NCI-H526 treated with DMSO at 0.1 percent for 48 hours (cell line): ENCODE data around the gene PPID.
"Not testable (repeated sequence)": the region's sequence is repeated elsewhere in the genome, so short reads cannot be mapped to it uniquely, and the experiment has no call there.

Experiments
- DNase-seq: peaks from one replicate; lab custom pipeline; 2025; lab: John Stamatoyannopoulos, UW

The PPID gene

DNA sequence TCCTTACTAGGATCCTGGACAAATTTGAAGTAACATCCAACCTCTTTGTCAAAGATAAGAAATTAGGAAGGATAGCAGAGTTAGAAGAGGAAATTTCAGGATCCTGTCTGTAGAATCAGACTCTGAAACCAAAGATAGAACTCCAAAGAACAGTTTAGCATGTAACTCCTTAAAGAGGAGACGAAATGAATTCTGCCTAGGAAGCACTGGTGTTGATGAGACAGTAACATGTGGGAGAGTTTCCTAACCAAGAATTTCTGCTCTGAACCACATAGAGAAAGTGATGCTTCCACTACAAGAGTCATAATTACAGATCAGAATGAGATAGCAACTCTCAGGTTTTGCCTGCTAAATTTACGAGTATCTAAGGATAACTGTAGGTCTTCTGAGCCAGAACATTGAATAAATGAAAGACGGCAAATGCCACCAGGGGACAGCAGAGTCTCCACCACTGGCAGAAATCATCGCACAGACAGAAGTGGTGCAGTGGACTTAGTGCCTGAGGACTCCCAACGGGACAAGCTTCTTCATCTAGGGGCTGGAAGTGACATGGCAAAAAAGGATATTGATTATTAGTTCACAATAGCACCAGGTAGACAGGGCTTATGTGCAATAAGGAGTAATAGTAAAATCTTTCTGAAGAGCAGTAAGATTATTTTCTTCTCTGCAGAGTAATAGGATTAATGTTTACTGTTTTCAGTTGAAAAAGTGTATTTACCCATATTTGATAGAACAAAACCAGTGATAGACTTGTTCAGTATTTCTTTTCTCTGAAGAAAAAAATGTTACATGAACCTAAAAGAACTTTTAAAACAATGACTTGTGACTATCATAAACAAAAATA, 6.7 kb upstream of the PPID start:
- peak; percentile 19 for DNase-seq

DNA sequence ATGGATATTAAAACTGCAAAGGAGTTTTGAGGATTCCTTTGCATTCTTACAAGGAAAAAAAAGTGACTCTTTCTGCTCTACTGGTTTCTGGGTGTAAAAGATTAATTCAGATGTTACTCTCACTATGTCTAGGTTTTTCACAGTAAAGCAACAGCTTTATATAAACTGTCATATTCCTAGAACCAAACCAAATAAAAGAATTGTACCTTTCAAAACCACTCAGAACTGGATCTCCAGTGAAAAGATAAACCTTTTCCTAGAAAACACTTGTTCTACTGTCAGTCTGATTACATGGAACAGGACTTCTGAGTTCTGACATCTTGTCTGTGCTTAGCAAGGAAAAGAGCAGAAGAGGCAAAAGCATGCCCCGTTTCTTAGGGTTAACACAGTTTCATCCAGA, 5.0 kb upstream of the PPID start:
- no peak for DNase-seq

DNA sequence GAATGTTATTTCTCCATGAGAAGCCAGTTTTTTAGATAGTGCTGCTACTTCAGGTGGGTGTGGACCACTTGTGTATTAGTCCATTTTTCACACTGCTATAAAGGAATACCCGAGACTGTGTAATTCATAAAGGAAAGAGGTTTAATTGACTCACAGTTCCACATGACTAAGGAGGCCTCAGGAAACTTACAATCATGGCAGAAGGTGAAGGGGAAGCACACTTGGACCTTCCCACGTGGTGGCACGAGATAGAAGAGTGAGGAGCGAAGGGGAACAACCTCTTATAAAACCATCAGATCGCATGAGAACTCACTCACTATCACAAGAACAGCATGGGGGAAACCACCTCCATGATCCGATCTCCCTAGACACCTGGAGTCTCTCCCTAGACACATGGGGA, 3.4 kb upstream of the PPID start:
- no peak for DNase-seq

DNA sequence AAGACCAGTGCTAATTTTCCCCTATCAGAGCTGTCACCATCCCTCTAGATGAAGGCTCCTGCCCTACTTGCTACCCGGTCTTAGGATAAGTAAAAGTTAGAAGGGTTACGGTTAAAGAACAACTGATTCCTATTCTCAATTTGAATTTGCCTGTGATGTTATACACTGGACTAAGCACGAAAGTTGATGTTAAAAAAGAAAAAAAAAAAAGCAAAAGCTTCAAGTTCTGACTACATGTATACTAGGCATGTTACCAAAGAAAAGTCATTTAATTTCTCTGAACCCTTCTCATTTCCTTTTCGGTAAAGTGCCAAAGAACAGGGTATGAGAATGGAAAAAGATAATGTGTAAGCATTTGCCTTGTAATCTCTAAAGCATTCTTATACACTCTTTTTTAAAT, 1.4 kb upstream of the PPID start:
- no peak for DNase-seq

DNA sequence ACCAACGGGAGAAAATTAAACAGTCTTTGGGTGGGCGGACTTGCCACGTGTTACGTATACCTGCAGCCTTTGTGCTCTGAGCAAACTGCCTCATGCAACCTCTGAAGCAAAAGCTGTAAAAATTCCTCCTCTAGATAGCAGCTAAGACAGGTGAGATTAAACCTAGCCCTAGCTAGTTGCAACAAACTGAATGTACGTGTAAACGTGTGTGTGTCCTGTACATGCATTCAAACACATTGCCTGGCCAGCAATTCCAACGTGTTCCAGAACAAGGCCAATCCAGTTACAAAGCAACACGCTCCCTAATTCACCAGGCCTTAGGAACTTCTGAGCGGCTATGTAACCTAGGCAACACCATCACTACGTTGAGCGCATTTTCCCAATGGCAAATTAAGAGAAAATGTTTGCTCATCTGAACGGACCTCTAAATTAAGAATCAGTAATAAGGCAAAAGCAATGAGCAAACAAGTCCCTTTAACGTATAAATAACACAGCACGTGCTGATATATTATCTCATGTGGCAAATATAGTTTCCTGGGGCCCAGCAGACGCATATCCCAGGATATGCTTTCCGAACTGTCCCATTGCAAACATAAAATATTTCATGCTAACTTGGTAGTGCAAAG, 792 bp downstream of the PPID start:
- no peak for DNase-seq

DNA sequence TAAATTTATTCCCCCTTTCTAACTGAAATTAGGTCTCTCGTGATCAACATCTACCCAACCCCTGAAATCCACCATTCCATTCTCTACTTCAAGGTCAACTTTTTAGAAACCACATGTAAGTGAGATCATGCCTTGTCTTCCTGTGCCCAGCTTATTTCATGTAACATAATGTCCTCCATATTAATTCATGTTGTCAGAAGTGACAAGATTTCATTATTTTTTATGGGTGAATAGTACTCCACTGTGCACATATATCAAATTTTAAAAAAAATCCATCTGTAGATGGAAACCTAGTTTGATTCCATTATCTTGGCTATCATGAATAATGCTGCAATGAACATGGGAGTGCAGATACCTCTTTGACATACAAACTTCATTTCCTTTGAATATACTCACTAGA, 1.5 kb downstream of the PPID start:
- no peak for DNase-seq

DNA sequence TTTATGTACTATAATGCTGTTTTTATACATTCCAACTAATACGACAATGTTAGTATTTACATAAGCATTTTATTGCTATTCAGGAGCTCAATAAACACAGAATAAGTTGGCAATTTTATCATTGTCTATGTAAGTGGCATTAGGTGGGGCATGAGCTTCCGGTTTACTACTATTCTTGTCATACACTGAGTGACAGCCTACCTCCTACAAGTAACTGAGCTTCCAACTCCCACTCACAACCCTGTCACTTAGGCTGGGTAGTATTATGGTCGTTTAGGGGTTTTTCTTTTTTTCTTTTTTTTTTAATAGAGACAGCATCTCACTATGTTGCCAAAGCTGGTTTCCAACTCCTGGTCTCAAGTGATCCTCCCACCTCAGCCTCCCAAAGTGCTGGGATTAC, 7.4 kb downstream of the PPID start:
- DNase-seq: no peak

DNA sequence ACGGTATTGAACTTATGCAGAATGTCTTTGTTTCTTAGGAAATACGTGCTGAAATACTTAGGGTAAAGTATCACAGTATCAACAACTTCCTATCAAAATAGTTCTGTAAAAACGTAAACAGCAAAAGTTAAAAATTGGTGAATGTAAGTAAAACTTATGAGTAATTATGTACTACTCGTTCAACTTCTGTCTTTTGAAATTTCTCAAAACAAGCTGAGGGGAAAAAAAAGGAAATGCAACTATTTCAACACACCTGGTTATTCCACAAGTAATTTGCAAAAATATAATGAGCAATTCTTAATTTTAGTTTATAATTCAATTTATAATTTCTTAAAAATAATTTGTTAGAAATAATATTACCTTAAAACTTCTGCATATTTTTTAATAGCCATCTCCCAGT, 8.3 kb downstream of the PPID start:
- no peak for DNase-seq

DNA sequence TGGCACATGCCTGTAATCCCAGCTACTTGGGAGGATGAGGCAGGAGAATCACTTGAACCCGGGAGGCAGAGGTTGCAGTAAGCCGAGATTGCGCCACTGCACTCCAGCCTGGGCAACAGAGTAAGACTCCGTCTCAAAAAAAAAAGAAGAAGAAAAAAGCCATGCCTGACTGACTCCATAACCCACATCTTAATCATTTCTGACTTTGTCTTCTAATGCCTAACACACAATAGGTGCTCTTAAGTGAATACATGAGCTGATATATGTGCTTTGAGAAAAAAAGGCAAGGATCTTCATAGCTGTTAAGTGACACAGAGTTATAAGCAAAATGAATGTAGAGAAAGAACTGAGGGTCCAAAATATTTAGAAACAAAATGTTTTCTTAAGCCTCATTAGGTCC, 10.6 kb downstream of the PPID start:
- not testable (repeated sequence) for DNase-seq

DNA sequence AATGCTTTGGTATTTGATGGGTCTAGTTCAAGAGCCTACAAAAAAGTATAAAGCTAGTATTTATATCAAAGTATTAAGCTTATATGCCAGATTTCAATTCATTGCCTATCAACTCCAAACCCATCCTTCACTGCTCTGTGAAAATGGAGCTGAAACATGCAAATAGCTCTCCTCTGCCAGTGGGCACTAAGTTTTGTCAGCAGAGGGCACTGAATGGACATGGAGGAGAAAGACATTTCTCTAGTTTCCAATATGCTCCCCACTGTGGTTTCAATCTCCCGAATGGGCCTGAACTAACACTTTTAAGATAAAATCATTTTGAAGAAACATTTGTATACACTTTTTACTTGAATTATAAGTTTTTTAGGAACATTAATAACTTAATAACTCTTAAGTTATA, 12.4 kb downstream of the PPID start:
- DNase-seq: no peak

DNA sequence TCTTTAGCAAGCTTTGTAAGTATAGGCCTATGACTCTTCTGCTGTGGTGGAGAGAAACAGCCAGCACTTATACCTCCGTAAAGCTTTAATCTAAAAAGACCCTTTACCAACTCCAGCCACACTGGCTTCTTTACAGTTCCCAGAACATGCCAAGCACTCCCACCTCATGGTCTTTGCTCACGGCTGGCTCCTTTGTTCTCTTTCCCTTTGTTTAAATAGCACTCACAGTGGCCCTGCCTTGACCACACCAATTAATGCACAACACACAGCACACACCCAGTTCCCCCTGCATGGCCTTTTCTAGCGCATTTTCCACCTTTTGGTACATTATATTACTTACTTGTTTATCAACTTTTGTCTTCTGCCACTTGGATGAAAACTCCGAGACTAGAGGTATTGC, 18.9 kb downstream of the PPID start:
- DNase-seq: no peak

DNA sequence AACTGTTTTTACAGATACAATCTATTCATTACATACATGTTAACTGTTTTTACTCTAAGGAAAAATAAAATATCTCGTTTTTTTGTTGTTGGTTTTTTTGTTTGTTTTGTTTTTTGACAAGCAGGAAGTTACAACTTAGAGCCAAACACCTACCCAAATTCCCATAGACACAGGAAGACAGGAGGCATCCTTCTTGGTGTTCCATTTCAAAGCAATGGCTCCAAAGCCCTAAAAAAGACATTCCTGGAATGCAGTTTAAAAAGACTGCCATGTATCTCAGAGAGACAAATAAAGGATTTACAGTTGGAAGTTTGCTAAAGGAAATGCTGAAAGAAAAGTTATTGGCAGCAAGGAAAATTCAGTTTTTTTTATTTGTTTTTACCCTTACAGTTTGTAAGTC, 34.4 kb downstream of the PPID start:
- no peak for DNase-seq

DNA sequence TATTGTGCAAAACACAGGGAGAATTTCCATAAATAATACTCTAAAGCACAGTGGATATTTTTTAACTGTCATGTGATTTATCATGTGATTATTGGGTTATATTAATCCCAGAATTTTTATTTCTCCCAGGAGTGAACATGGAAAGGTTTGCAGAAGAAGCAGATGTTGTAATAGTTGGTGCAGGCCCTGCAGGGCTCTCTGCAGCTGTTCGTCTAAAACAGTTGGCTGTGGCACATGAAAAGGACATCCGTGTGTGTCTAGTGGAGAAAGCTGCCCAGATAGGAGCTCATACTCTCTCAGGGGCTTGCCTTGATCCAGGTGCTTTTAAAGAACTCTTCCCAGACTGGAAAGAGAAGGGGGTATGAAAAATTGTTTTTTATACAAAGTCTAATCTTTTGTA, 41.1 kb downstream of the PPID start:
- DNase-seq: no peak

DNA sequence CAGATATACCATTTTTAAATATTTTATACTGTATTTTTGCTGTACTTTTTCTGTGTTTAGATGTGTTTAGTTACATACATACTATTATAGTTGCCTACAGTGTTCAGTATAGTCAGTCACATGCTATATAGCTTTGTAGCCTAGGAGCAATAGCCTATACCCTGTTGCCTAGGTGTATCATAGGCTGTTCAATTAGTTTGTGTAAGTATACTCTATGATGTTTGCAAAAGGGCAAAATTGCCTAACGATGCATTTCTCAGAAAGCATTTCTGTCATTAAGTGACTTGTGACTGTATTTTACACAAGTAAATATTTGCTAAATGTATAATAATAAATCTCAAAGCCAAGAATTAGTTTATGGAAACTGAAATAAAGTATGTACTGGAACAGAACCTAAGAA, 41.6 kb downstream of the PPID start:
- no peak for DNase-seq

DNA sequence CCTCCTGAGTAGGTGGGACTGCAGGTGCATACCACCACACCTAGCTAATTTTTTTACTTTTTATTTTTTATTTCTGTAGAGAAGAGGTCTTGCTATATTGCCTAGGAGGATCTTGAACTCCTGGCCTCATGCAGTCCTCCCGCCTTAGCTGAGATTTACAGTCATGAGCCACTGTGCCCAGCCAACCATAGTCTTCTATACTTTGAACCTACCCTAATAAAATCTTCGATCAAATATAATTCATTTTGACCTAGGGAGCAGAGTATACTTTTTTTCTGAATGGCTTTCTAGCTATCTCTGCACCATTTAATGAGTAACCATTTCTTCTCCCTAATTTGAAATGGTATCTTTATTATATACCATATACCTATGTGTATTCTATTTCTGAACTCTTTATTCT, 44.4 kb downstream of the PPID start:
- no peak for DNase-seq

DNA sequence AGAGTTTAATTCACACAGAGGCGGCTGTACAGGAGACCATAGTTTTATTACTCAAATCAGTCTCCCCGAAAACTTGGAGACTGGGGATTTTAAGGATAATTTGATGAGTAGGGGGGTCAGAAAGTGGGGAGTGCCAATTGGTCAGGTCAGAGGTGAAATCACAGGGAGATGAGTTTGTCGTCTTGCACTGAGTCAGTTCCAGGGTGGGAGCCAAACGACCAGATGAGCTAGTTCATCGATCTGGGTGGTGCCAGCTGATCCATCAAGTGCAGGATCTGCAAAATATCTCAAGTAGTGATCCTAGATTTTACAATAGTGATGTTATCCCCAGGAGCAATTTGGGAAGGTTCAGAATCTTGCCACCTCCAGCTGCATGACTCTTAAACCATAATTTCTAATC, 47.1 kb downstream of the PPID start:
- DNase-seq: no peak

DNA sequence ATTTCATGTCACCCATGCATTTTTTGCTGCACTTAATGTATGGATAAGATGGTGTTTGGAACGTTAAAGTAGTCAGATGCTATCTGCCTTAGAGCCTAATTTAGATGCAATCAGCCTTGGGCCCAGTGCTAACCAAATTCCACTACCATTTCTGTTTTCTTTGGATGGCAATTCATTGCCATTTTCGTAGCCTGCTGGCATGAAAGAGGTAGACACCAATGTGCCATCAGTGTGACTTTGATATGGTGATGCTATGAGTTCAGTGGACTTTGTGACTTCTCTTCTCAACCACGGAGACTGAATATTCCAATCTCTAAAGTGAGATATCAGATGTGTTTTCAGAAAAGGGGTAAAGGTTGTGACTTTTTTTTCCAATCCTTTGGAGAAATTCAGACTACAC, 49.6 kb downstream of the PPID start:
- DNase-seq: no peak

DNA sequence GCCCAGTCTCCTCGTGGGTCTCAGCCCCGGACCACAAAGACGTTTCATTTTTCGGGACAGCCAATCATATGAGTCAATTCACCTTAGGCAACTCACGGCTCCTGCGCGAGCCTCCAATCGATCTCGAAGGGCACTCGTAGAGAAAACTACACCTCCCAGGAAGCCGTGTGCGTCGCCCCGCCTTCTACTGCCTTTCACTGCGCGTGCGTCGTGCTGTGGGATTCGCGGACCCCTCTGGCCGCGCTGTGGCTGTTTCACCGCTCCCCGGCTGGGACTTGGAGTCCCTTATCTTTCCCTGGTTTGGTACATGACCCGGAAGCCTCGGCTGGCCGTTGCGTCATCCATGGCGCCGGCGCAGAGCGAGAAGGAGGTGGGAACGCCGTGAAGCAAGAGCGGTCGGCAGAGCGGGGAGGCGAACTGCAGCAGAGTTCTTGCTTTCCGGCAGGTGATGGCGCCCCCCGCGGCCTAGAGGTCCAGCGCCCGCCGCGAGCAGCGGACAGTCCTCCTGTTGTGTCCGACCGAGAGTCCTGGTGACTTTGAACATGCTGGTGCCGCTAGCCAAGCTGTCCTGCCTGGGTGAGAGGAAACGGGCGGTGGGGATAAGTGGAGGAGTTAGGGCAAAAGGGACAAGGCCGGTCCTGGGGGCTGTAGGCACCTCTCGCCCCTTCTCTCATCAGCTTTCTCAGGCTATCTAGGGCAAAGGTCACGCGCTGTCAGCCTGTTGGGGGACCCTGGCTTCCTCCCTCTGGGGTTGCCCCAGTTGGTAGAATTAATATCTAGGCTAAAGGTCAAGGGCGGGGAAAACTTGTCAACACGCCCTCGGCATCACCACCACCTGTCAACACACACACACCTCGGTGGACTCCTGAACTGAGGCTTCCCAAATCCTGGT, 51.0 kb downstream of the PPID start, which contains the start of gene ETFDH:
Gene ETFDH (plus strand): TSS at position 382 of the 892 bp plus-strand sequence. CDS start 161 bp downstream, at position 543.
- DNase-seq: peak; percentile 100

DNA sequence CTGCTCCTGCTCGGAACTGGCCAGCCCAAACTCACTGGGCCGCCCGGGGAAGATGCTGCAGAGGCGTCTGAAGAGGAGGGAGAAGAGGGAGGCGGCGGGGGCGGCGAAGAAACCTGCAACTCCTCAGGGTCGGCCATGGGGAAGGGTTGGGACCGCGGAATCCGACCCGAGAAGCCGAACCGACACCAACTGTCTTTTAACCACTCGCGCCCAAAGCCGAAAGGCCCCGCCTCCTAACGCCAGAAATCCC, 51.6 kb downstream of the PPID start, which contains the start of gene C4orf46:
Gene C4orf46 (minus strand): TSS at position 223 of the 250 bp plus-strand sequence. CDS start 86 bp downstream, at position 137.
- no peak for DNase-seq

DNA sequence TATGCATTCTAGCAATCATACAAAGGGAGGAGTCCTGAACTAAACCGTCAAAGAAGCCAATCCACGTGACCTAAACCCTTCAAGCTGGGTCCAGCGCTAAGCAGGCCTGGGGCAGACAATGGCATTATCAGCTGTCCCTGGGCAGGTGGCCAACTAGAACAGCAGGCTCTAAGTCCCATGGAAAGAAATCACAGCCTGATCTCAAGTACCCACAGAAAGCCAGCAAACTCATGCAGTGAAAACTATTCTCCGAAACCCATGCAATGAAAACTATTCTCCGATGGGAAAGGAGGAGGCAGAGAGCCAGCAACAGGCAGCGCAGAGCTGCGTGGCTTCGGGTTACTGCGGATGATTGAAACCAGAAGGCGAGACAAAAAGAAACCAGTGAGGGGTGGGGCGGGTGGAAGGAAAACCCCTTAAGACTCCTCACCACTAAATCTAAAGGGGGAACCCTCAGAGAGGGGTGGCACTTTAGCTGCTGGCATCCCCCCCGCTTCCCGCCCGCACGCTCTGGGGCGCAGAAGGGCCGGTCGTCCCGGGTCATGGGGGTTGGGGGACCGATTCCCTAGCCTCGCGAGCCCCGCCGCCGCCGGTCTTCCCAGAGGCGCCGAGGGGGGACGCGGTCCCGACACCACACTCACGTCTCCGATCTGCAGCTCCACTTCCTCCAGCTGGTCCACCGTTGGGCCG, 52.1 kb downstream of the PPID start:
- DNase-seq: peak; percentile 49

DNA sequence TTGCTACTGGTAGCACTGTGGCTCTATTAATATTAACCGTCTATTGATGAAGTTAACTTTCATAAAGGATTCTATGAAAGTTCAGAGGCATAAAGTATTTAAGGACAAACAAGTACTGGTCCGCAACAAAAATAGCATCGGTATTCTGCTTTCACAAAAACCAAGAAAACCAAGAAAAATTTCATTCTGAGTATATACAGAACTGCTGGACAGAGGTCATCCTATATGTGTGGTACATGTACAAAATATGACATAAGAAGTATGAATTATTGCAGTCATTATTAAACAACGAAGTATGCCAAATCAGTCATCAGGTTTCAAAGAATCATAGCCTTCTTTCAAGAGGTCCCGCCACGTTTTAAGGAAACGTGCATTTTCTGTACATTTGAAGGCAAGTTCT, 53.9 kb downstream of the PPID start:
- no peak for DNase-seq

DNA sequence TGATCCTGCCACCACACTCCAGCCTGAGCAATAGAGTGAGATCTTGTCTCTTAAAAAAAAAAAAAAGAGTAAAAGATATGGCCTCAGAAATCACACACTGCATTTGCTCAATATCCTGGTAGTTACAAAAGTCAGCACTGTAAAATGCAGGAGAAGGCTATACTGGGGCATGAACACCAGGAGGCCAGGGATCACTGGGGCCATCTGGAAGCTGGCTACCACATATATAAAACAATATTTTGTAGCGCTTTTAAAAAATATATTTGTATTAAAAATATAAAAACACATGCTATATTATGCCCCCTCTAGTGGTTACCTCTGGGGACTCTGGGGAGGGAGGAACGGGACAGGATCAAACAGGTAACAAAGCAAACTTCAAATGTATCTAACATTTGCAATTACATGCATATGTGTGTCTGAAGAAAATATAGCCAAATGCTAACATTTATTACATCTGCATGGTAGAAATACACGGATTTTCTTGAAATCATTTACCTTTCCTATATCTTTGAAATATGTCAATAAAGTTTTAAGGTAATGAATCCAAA, 55.5 kb downstream of the PPID start:
- no peak for DNase-seq
